CD1c-positive myeloid dendritic cell (primary cell): ENCODE data around the gene DSCAM.

Experiments used
- DNase-seq: peaks from one replicate; pipeline ENCODE4 v3.0.0-alpha.2; 2016; ENCODE audit errors: extremely low spot score

Gene DSCAM

GRCh38 chr21:40837456-40837855 is 9.5 kb downstream of the DSCAM start:
- DNase-seq: no peak

- DNase-seq: no peak
These were observed 11.7 kb downstream of the DSCAM start for GRCh38 chr21:40835184-40835694.

DNA sequence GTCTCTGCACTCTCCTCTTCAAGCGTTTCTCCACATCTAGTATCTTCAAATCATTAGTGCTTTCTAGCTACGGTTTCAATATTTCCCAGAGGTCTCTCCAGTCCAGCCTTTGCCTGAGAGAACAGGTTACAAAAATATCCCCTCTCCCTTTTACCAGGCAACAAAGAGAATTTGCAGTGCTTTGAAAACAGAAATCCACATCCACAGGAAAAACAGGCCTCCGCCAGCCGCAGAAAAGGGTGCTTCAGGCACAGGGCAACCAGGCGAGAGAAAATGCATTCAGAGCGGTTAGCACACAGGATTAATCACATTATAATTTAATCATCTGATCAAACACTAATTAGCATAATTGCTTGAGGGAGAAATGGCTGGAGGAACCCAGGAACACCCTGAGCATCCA is 13.8 kb downstream of the DSCAM start:
- DNase-seq: no peak

GRCh38 chr21:40832316-40832715 is 14.6 kb downstream of the DSCAM start:
- no peak for DNase-seq

GRCh38 chr21:40830836-40831235 is 16.1 kb downstream of the DSCAM start:
- DNase-seq: no peak

GRCh38 chr21:40829791-40830190 is 17.2 kb downstream of the DSCAM start:
- DNase-seq: no peak

- no peak for DNase-seq
These were observed 17.6 kb downstream of the DSCAM start for GRCh38 chr21:40829308-40829707.

DNA sequence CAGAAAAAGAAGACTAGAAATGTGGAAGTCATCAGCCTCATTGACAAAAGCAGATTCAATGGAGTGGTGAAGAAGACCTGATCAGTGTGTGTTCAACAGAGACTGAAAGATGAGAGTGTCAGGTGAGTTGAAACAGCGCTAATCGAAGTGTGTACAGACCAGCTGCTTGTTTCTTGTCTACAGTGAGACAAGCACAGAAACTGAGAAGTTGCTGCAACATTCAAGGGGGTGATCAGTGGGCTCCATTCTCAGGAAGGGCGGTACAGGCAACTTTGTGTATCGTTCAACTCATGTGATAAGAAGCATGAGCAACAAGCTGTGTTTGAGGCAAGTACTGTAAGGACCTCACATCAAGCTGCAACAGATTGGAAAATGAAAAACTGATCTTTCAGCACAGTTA is 19.4 kb downstream of the DSCAM start:
- DNase-seq: no peak

DNA sequence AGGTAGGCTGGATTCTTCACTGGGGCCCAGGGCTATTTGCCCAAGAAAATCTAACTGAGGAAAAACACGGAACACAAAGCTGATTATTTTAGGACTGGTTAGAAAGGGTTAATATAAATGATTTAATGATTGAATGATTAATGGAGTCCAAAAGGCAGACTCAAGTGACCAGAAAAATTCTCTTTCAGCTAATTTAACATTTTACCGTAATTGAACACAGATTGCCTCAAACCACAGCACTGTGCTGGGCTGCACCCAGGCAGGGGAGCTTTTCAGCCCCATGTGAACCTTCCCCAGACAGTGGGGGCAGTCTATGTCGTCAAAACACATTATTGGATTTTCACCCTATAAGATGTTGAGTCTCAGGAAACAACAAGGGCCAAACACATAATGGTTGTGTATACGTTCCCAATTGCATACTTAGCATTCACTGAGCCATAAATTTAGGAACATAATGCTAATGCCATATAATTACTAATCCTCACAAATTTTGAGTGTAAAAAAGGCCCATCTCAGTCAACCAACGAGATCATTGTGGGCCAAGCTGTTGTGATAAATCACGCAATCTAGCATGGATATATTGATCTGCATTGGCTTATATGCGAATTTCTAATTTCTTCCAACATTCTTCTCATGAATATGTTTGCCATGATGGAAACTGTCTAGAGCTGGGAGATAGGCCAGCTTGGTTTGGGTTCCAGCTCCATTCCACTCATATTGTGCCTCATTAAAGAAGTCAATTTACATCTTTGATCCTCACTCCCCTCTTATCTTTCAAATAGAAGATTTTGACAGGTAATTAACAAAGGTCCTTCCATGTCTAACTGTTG is 27.7 kb downstream of the DSCAM start:
- DNase-seq: no peak

GRCh38 chr21:40813918-40814317 is 33.0 kb downstream of the DSCAM start:
- no peak for DNase-seq

GRCh38 chr21:40809673-40810197 is 37.2 kb downstream of the DSCAM start:
- DNase-seq: no peak

GRCh38 chr21:40803101-40803500 is 43.9 kb downstream of the DSCAM start:
- DNase-seq: no peak

- DNase-seq: no peak
These were observed 46.8 kb downstream of the DSCAM start for GRCh38 chr21:40800126-40800525.

GRCh38 chr21:40797891-40798290 is 49.1 kb downstream of the DSCAM start:
- no peak for DNase-seq

- DNase-seq: no peak
These were observed 49.5 kb downstream of the DSCAM start for GRCh38 chr21:40797410-40797809.

GRCh38 chr21:40796464-40796863 is 50.5 kb downstream of the DSCAM start:
- DNase-seq: no peak

- DNase-seq: no peak
These were observed 51.6 kb downstream of the DSCAM start for GRCh38 chr21:40795313-40795712.

GRCh38 chr21:40792691-40793456 is 54.1 kb downstream of the DSCAM start:
- no peak for DNase-seq

- no peak for DNase-seq
These were observed 58.3 kb downstream of the DSCAM start for GRCh38 chr21:40788635-40789034.

GRCh38 chr21:40783404-40783803 is 63.6 kb downstream of the DSCAM start:
- no peak for DNase-seq

DNA sequence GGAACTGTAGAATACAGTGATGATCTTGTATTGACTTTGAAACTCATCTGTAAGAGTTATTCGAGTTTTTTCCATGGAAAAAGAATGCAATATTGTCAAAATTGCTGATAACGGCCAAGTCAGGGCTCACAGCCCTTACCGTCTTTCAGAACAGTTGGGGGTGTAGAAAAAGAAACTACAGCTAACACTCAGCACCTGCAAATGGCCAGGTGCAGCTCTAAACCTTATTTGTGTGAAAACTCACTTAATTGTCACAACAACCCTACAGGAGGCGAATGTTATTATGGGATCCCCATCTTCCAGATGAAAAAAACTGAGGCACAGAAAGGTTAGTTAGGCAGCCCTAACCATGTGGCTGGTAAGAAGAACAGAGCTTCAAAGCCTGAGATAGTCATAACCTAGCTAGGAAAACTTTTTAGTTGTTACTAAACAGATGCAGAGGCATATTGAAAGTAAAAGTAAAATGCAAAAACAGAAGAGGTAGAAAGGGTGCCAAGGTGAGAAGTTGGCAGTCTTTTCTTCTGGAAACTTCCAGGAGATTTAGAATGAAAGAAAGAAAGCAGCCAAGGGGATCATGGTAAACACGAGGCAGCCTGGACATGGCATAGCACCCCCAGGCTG is 76.4 kb downstream of the DSCAM start:
- DNase-seq: no peak

- no peak for DNase-seq
These were observed 77.7 kb downstream of the DSCAM start for GRCh38 chr21:40769231-40769630.
